GM18520 (cell line): ENCODE results near the gene RBBP4.
"Not testable (repeated sequence)": the region's sequence is repeated elsewhere in the genome, so short reads cannot be mapped to it uniquely, and the experiment has no call there.

Experiments used
- ATAC-seq: cut with Tn5 transposase; IDR thresholded peaks from one replicate; pipeline ENCODE4 v1.9.1; 2021; ENCODE audit not compliant: unreplicated experiment

The RBBP4 gene

GRCh38 chr1:32650752-32651460 lies at the start of gene RBBP4:
Gene RBBP4 (plus strand): TSS chr1:32651208. CDS start chr1:32651307, 99 bp downstream.
- ATAC-seq: peak; percentile 85

- ATAC-seq: no peak
These were observed 45.1 kb upstream of the RBBP4 start for GRCh38 chr1:32605711-32606424.

GRCh38 chr1:32606565-32607371 lies 44.2 kb upstream of the RBBP4 start:
- no peak for ATAC-seq

- ATAC-seq: no peak
These were observed 41.8 kb upstream of the RBBP4 start for GRCh38 chr1:32609180-32609579.

GRCh38 chr1:32611859-32612188 lies 39.2 kb upstream of the RBBP4 start:
- no peak for ATAC-seq

- no peak for ATAC-seq
These were observed 38.7 kb upstream of the RBBP4 start for GRCh38 chr1:32612189-32612881.

- no peak for ATAC-seq
These were observed 37.5 kb upstream of the RBBP4 start for GRCh38 chr1:32613472-32613871.

GRCh38 chr1:32618673-32619221 lies 32.3 kb upstream of the RBBP4 start:
- ATAC-seq: no peak

- peak; percentile 48 for ATAC-seq
These were observed 31.1 kb upstream of the RBBP4 start for GRCh38 chr1:32619701-32620485.

- no peak for ATAC-seq
These were observed 28.8 kb upstream of the RBBP4 start for GRCh38 chr1:32622205-32622604.

- ATAC-seq: no peak
These were observed 28.0 kb upstream of the RBBP4 start for GRCh38 chr1:32622806-32623681.

GRCh38 chr1:32623775-32624174 lies 27.2 kb upstream of the RBBP4 start:
- ATAC-seq: no peak

GRCh38 chr1:32626176-32626575 lies 24.8 kb upstream of the RBBP4 start:
- ATAC-seq: no peak

- no peak for ATAC-seq
These were observed 23.3 kb upstream of the RBBP4 start for GRCh38 chr1:32627596-32628162.

GRCh38 chr1:32630173-32630572 lies 20.8 kb upstream of the RBBP4 start:
- not testable (repeated sequence) for ATAC-seq

- no peak for ATAC-seq
These were observed 18.2 kb upstream of the RBBP4 start for GRCh38 chr1:32632829-32633228.

- ATAC-seq: no peak
These were observed 15.3 kb upstream of the RBBP4 start for GRCh38 chr1:32635508-32636277.
